ENCODE results near the gene ENDOV.

- TF ChIP-seq CTCF (IDR thresholded peaks at IDR 0.05) (no peak), POLR2A (IDR thresholded peaks at IDR 0.05) (no peak)
Observed at GRCh38 chr17:80402959-80403358, 12.0 kb upstream of the ENDOV start.

Measured in uterus (tissue), 2 donors.